Measurements from ENCODE around the gene DOK7. TPM values are rescaled to one million over a fixed set of nuclear protein-coding genes. Genes with fewer than 3 reads are reported as not detected.

DOK7 gene
- total RNA-seq, 1 experiment from 2014 or later, result 5.3 TPM

DNA sequence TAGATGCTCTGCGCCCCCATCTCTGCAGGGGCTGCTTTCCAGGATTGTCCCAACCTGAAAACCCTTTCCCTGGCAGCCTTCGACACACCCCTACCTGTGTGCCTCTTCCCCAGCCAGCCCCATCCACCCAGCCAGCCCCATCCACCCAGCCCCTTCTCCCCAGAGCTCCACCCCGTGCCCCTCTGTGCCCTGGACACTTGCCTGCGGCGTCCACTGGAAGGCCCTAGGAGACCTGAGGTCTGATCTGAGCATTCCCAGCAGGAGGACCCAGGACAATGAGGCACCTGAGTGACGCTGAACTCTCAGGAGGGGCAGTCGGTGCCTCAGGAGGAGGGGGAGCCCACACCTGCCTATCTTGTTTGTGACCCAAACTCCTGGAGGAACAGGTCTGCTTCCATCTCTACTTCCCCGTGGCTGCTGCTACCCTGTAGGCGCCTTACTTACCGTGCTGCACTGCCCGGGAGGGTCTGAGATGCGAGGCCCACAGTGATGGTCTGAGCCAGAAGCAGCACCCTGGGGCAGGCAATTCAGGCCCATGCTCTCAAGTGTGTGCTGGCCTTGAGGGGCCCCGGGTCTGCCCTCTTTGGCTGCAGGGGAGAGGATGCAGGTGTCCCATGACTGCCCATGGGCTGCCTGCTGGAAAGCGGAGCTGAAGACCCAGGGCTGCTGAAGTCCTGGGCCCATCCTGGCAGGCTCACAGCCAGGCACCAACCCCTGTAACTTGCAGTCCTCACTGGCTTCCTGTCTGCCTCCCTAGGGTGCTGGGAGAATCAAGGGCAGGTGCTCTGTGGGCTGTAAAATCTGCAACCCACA lies 64.2 kb downstream of the DOK7 start:
- no TSS peak for BruUV-seq (replicated peaks)
- TF ChIP-seq, protein P1, sequence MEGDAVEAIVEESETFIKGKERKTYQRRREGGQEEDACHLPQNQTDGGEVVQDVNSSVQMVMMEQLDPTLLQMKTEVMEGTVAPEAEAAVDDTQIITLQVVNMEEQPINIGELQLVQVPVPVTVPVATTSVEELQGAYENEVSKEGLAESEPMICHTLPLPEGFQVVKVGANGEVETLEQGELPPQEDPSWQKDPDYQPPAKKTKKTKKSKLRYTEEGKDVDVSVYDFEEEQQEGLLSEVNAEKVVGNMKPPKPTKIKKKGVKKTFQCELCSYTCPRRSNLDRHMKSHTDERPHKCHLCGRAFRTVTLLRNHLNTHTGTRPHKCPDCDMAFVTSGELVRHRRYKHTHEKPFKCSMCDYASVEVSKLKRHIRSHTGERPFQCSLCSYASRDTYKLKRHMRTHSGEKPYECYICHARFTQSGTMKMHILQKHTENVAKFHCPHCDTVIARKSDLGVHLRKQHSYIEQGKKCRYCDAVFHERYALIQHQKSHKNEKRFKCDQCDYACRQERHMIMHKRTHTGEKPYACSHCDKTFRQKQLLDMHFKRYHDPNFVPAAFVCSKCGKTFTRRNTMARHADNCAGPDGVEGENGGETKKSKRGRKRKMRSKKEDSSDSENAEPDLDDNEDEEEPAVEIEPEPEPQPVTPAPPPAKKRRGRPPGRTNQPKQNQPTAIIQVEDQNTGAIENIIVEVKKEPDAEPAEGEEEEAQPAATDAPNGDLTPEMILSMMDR (IDR thresholded peaks at IDR 0.05; ENCODE audit: unreplicated experiment), result no peak
- H3K27me3 Mint-ChIP-seq (ENCODE audit: insufficient read depth, unreplicated experiment), result no peaks in the 10 kb centered on the region
- peaks cover 17% of the 10 kb centered on the region for H3K4me1 Mint-ChIP-seq (ENCODE audit: insufficient read depth, unreplicated experiment)
- intact Hi-C loops (cut with micrococcal nuclease), result no loop called here
- peaks cover 31% of the 10 kb centered on the region for H3K36me3 Mint-ChIP-seq (ENCODE audit: insufficient read depth, unreplicated experiment)
- no peak for DNase-seq (ENCODE audit: unreplicated experiment)
- CTCF ChIA-PET, result no interaction called here
- H3K9me3 Mint-ChIP-seq (ENCODE audit: unreplicated experiment), result no peaks in the 10 kb centered on the region
- POLR2A ChIA-PET, result no interaction called here
- no peak overlapping the region for H3K27ac Mint-ChIP-seq (ENCODE audit: low read depth, unreplicated experiment)
- H3K4me3 Mint-ChIP-seq (ENCODE audit: unreplicated experiment), result no peak overlapping the region

DNA sequence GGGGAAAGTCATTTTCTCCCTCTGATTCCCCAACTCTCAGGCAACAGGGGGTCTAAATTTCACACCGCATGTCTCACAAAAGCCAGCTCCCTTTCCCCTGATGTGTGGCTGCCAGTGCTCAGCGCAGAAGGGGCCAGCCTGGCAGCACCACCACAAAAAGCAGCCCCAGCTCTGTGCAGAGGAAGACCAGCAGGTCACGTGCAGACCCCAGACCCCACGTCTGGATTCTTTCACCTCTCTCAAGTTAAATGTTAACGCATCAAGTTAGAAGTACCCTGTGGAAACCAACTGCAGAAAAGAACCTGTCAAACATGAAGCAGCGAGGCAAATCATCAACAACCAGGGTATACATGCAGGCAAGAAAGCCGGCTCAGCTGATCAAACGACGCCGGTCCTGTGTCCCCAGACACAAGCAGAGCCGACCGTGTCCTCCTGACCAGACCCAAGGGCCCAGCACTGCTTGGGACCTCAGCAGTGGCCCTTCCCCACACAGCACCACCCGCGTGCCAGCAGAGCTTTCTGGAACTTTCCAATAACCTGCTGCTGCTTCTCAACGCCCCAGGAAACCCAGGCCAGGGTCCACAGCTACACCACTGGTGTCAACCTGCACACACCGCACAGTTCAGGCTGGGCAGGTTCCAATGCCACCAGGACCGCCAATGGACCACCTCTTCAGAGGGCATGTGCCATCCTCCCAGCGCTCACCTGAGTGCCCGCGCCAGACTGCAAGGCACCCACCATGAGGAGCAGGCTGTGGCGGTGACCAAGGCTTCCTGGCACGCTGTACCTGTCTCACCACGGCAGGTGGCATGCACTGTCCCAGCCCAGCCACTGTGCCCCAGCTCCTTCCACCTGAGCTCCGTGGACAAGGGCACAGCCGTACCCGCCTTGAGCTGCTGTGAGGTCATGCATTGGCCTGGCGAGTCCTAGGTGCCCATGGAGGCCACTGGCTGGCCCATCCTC lies 65.1 kb downstream of the DOK7 start:
- H3K36me3 Mint-ChIP-seq (ENCODE audit: insufficient read depth, unreplicated experiment), result peaks cover 30% of the 10 kb centered on the region
- no peak overlapping the region for H3K4me3 Mint-ChIP-seq (ENCODE audit: unreplicated experiment)
- CTCF ChIA-PET, result no interaction called here
- no peaks in the 10 kb centered on the region for H3K9me3 Mint-ChIP-seq (ENCODE audit: unreplicated experiment)
- H3K27me3 Mint-ChIP-seq (ENCODE audit: insufficient read depth, unreplicated experiment), result no peaks in the 10 kb centered on the region
- no TSS peak for BruUV-seq (replicated peaks)
- no peak for DNase-seq (ENCODE audit: unreplicated experiment)
- POLR2A ChIA-PET, result no interaction called here
- H3K27ac Mint-ChIP-seq (ENCODE audit: low read depth, unreplicated experiment), result no peak overlapping the region
- TF ChIP-seq, protein P1 (IDR thresholded peaks at IDR 0.05; ENCODE audit: unreplicated experiment), result no peak
- peaks cover 17% of the 10 kb centered on the region for H3K4me1 Mint-ChIP-seq (ENCODE audit: insufficient read depth, unreplicated experiment)
- intact Hi-C loops (cut with micrococcal nuclease), result no loop called here

DNA sequence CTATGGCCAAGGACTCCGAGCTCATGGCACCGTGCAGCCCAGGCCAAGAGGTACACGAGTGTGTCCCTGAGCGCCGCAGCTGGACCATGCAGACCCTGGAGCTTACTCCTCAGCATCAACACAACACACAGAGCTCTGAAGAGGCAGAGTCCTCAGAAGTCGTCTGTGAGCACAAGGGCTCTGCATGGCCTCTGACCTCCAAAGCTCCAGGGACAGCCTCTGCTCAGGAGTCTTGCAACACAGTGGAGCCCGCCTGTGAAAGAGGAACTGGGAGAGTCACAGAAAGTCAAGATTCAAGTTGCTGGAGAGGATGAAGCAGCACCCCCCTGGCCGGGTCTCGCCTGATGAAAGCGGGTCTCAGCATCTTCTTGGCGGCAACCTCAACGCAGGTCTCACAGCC lies 66.3 kb downstream of the DOK7 start:
- peaks cover 17% of the 10 kb centered on the region for H3K4me1 Mint-ChIP-seq (ENCODE audit: insufficient read depth, unreplicated experiment)
- CTCF ChIA-PET, result interaction anchor here (0.6 kb wide), 1 partner anchor 1948 kb away, joined by 3 read pairs; no protein-coding TSS in a partner anchor
- no peak for DNase-seq (ENCODE audit: unreplicated experiment)
- H3K36me3 Mint-ChIP-seq (ENCODE audit: insufficient read depth, unreplicated experiment), result peaks cover 20% of the 10 kb centered on the region
- intact Hi-C loops (cut with micrococcal nuclease), result no loop called here
- no TSS peak for BruUV-seq (replicated peaks)
- POLR2A ChIA-PET, result no interaction called here
- TF ChIP-seq, protein P1 (IDR thresholded peaks at IDR 0.05; ENCODE audit: unreplicated experiment), result no peak
- no peaks in the 10 kb centered on the region for H3K9me3 Mint-ChIP-seq (ENCODE audit: unreplicated experiment)
- H3K27ac Mint-ChIP-seq (ENCODE audit: low read depth, unreplicated experiment), result no peak overlapping the region
- no peak overlapping the region for H3K4me3 Mint-ChIP-seq (ENCODE audit: unreplicated experiment)
- H3K27me3 Mint-ChIP-seq (ENCODE audit: insufficient read depth, unreplicated experiment), result no peaks in the 10 kb centered on the region

DNA sequence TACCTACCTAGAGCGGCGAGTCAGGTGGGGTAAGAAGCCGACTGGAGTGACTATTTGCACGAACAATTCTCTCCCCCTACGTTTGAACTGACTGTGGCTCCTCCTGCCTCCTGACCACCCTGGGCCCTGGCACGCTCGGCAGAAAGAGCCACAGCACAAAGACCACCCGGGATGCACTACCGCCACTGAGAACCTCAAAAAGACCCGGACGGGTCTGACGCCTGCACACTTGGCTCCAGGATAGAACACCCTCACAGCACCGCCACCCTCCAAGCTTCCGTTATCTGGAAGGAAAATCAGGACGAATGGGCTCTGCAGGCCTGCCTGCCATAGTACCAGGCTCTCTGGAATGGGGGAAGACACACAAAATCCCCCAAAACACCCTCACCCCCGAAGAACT lies 66.9 kb downstream of the DOK7 start:
- BruUV-seq (replicated peaks), result no TSS peak
- POLR2A ChIA-PET, result no interaction called here
- TF ChIP-seq, protein P1 (IDR thresholded peaks at IDR 0.05; ENCODE audit: unreplicated experiment), result no peak
- no peak overlapping the region for H3K27ac Mint-ChIP-seq (ENCODE audit: low read depth, unreplicated experiment)
- H3K4me3 Mint-ChIP-seq (ENCODE audit: unreplicated experiment), result peak overlapping the region; percentile 90
- DNase-seq (ENCODE audit: unreplicated experiment), result no peak
- no peaks in the 10 kb centered on the region for H3K9me3 Mint-ChIP-seq (ENCODE audit: unreplicated experiment)
- intact Hi-C loops (cut with micrococcal nuclease), result no loop called here
- H3K27me3 Mint-ChIP-seq (ENCODE audit: insufficient read depth, unreplicated experiment), result peaks cover 3% of the 10 kb centered on the region
- CTCF ChIA-PET, result interaction anchor here (0.7 kb wide), 1 partner anchor 297 kb away, joined by 3 read pairs; no protein-coding TSS in a partner anchor
- peaks cover 17% of the 10 kb centered on the region for H3K4me1 Mint-ChIP-seq (ENCODE audit: insufficient read depth, unreplicated experiment)
- peaks cover 13% of the 10 kb centered on the region for H3K36me3 Mint-ChIP-seq (ENCODE audit: insufficient read depth, unreplicated experiment)

All from MCF 10A (cell line).